Stimulated activated CD4-positive, alpha-beta T cell treated with anti-CD3 and anti-CD28 coated beads, Interleukin-15, amount 100 ng/mL, for 1 hour (primary cell): ENCODE results near the gene KLHDC8B.

Source experiments
- DNase-seq, 2 donors: peaks; one replicate each; pipeline ENCODE4 v3.0.0-alpha.2; 2020; ENCODE audit warnings: low read depth in 1 of 2, low spot score in 1 of 2

The KLHDC8B gene

GRCh38 chr3:49158103-49158709 is 13.2 kb upstream of the KLHDC8B start:
- peak; percentile 31 for DNase-seq

- no peak for DNase-seq
These were observed 12.6 kb upstream of the KLHDC8B start for GRCh38 chr3:49158792-49159191.

GRCh38 chr3:49161197-49161596 is 10.2 kb upstream of the KLHDC8B start:
- DNase-seq, result no peak

GRCh38 chr3:49161808-49162530 is 9.4 kb upstream of the KLHDC8B start:
- no peak for DNase-seq

GRCh38 chr3:49162751-49163419 is 8.5 kb upstream of the KLHDC8B start:
- DNase-seq, result no peak

- DNase-seq, result no peak
These were observed 7.8 kb upstream of the KLHDC8B start for GRCh38 chr3:49163609-49164008.

- DNase-seq, result no peak
These were observed 6.2 kb upstream of the KLHDC8B start for GRCh38 chr3:49164983-49165720.

GRCh38 chr3:49165771-49166751 is 5.3 kb upstream of the KLHDC8B start, which contains the start of gene CCDC71:
CCDC71 (minus strand) TSS chr3:49166331; CDS start chr3:49164208, 2,123 bp downstream.
- peak; percentile 47 to 70 for DNase-seq

- no peak for DNase-seq
These were observed 4.4 kb upstream of the KLHDC8B start for GRCh38 chr3:49166752-49167556.

- no peak for DNase-seq
These were observed 667 bp upstream of the KLHDC8B start for GRCh38 chr3:49170744-49171118.

GRCh38 chr3:49171775-49172500 is 540 bp downstream of the KLHDC8B start:
- DNase-seq, result no peak

- DNase-seq, result no peak
These were observed 1.2 kb downstream of the KLHDC8B start for GRCh38 chr3:49172551-49173041.

GRCh38 chr3:49173116-49173791 is 1.9 kb downstream of the KLHDC8B start:
- no peak for DNase-seq

GRCh38 chr3:49173792-49174170 is 2.4 kb downstream of the KLHDC8B start:
- DNase-seq, result no peak

- DNase-seq, result no peak
These were observed 3.1 kb downstream of the KLHDC8B start for GRCh38 chr3:49174397-49174985.

- no peak for DNase-seq
These were observed 4.1 kb downstream of the KLHDC8B start for GRCh38 chr3:49175530-49175929.

GRCh38 chr3:49177073-49177472 is 5.7 kb downstream of the KLHDC8B start:
- DNase-seq, result no peak

- DNase-seq, result no peak
These were observed 8.7 kb downstream of the KLHDC8B start for GRCh38 chr3:49180116-49180515.
